Endothelial cell of umbilical vein (primary cell): ENCODE results near the gene KIF26B. TPM values are rescaled to one million over a fixed set of nuclear protein-coding genes. Genes with fewer than 3 reads are reported as not detected.

Experiments used
- BruUV-seq: library from RNA; stranded (reverse); fragments of 400-500 nt; replicated peaks from 2 replicates; lab custom pipeline; 2021; lab: Mats Ljungman, UMichigan
- CTCF ChIA-PET: fragments of 300-600, 350-600 bp; sonication (Branson Sonifier 250); formaldehyde crosslinking; loops from one replicate; lab custom pipeline; 2021; ENCODE audit warnings: antibody characterized with exemption, inconsistent platforms; lab: Charles Lee
- POLR2A ChIA-PET: fragments of 300-600, 350-600 bp; sonication (Branson Sonifier 250); formaldehyde crosslinking; loops from one replicate; lab custom pipeline; 2021; ENCODE audit warnings: antibody characterized with exemption, inconsistent platforms; lab: Charles Lee
- DNase-seq: peaks from one replicate; pipeline ENCODE4 v3.0.0-alpha.2; 2011; ENCODE audit warnings: low read depth, low spot score
- FAIRE-seq: peaks from 2 replicates; lab custom pipeline; 2011; peaks lifted over from hg19 to GRCh38; lab: Jason Lieb, UNC
- H2AFZ ChIP-seq: 2 replicates; pipeline ENCODE4 v1.6.0; 2012; ENCODE audit warnings: low read depth, low read length, control low read depth, inconsistent platforms
- H3K27ac ChIP-seq: 2 replicates; pipeline ENCODE4 v1.5.1; 2011; ENCODE audit warnings: low read depth, mild to moderate bottlenecking, control low read depth, low read length, moderate library complexity; ENCODE audit not compliant: insufficient read depth
- H3K27me3 ChIP-seq, 2 experiments: 2 replicates each; pipeline versions ENCODE4 v1.6.0 to v1.6.1; 2011; ENCODE audit warnings: low read length in 2 of 2, mixed read lengths in 1 of 2; ENCODE audit not compliant: control insufficient read depth in 2 of 2, insufficient read depth in 2 of 2
- H3K36me3 ChIP-seq, 2 experiments: 2 replicates in 1 of 2; 3 replicates in 1 of 2; pipeline ENCODE4 v1.5.1; 2011; ENCODE audit warnings: low read length in 2 of 2, mild to moderate bottlenecking in 1 of 2, moderate library complexity in 1 of 2; ENCODE audit not compliant: control insufficient read depth in 2 of 2, insufficient read depth in 2 of 2; ENCODE audit errors: extremely low read depth in 1 of 2
- H3K4me1 ChIP-seq: 3 replicates; pipeline ENCODE4 v1.5.1; 2011; ENCODE audit warnings: mild to moderate bottlenecking, low read length; ENCODE audit not compliant: control insufficient read depth, insufficient read depth; ENCODE audit errors: extremely low read depth
- H3K4me2 ChIP-seq: 2 replicates; pipeline ENCODE4 v1.6.1; 2011; ENCODE audit warnings: low read length, control low read depth, mixed read lengths; ENCODE audit not compliant: insufficient read depth
- H3K4me3 ChIP-seq, 3 experiments: fragments of 200-600 bp in 1 of 3; sonication (generic), shearing (Covaris generic) in 1 of 3; replicated peaks in 1 of 3; 2 replicates each; pipeline ENCODE4 v1.5.1; 2011 to 2016; ENCODE audit warnings: control low read depth in 3 of 3, low read length in 3 of 3, mild to moderate bottlenecking in 2 of 3, inconsistent platforms in 1 of 3, low read depth in 1 of 3, moderate library complexity in 1 of 3; ENCODE audit not compliant: insufficient read depth in 1 of 3
- H3K79me2 ChIP-seq: 2 replicates; pipeline ENCODE4 v1.6.0; 2012; ENCODE audit warnings: low read length, inconsistent platforms; ENCODE audit not compliant: control insufficient read depth, insufficient read depth
- H3K9ac ChIP-seq: replicated peaks from 2 replicates; pipeline ENCODE3; 2011; ENCODE audit warnings: low read length, control low read depth; ENCODE audit not compliant: insufficient read depth; ENCODE audit errors: extremely low read depth
- H3K9me1 ChIP-seq: replicated peaks from 3 replicates; pipeline ENCODE4 v1.6.0; 2011; ENCODE audit warnings: mild to moderate bottlenecking, low read length; ENCODE audit not compliant: control insufficient read depth, insufficient read depth; ENCODE audit errors: extremely low read depth
- H3K9me3 ChIP-seq: replicated peaks from 2 replicates; pipeline ENCODE4 v1.5.1; 2012; ENCODE audit warnings: low read length, inconsistent platforms; ENCODE audit not compliant: control insufficient read depth, insufficient read depth
- H4K20me1 ChIP-seq: replicated peaks from 2 replicates; pipeline ENCODE3; 2011; ENCODE audit warnings: mild to moderate bottlenecking, low read length; ENCODE audit not compliant: control insufficient read depth, insufficient read depth; ENCODE audit errors: extremely low read depth
- CTCF ChIP-seq, 2 donors: IDR thresholded peaks; 1 replicate in 1 of 2; 2 replicates in 1 of 2; pipeline ENCODE4 v1.5.1; 2011; ENCODE audit warnings: low read length in 2 of 2, mild to moderate bottlenecking in 2 of 2, moderate library complexity in 2 of 2, control low read depth in 1 of 2, inconsistent platforms in 1 of 2, low read depth in 1 of 2; ENCODE audit not compliant: insufficient read depth in 1 of 2; ENCODE audit errors: extremely low read depth in 1 of 2
- EZH2 ChIP-seq: IDR thresholded peaks from 2 replicates; pipeline ENCODE4 v1.6.1; 2012; ENCODE audit warnings: borderline replicate concordance, low read depth, mild to moderate bottlenecking, moderate library complexity, low read length, inconsistent platforms; ENCODE audit not compliant: severe bottlenecking
- FOS ChIP-seq: IDR thresholded peaks from 2 replicates; pipeline ENCODE4 v1.6.1; 2011; ENCODE audit warnings: mild to moderate bottlenecking, low read length, moderate library complexity, borderline replicate concordance; ENCODE audit not compliant: insufficient read depth
- GATA2 ChIP-seq: IDR thresholded peaks from 2 replicates; pipeline ENCODE4 v1.7.0; 2011; ENCODE audit warnings: low read depth, mild to moderate bottlenecking, moderate library complexity, mixed read lengths, low read length; ENCODE audit not compliant: insufficient read length, insufficient read depth
- JUN ChIP-seq: IDR thresholded peaks from 2 replicates; pipeline ENCODE4 v1.6.1; 2011; ENCODE audit warnings: borderline replicate concordance, low read depth; ENCODE audit not compliant: insufficient read length, insufficient read depth
- MAX ChIP-seq: IDR thresholded peaks from 2 replicates; pipeline ENCODE4 v1.6.1; 2011; ENCODE audit not compliant: insufficient read depth, insufficient read length
- MYC ChIP-seq: IDR thresholded peaks from one replicate; pipeline ENCODE4 v1.6.1; 2011; ENCODE audit warnings: mild to moderate bottlenecking, low read depth, low read length
- POLR2A ChIP-seq: IDR thresholded peaks from 2 replicates; pipeline ENCODE4 v1.6.1; 2012; ENCODE audit warnings: low read depth, mild to moderate bottlenecking, control low read depth, low read length
- POLR2AphosphoS5 ChIP-seq: IDR thresholded peaks from 2 replicates; pipeline ENCODE4 v1.6.1; 2012; ENCODE audit warnings: low read depth, mild to moderate bottlenecking, control low read depth, low read length, moderate library complexity; ENCODE audit not compliant: insufficient read depth
- dilution Hi-C: fragments of 300-500 bp; cut with MboI; formaldehyde crosslinking; loops from one replicate; pipeline ENCODE4 v1.15.0; 2019; ENCODE audit warnings: low sequenced_read_pairs; ENCODE audit not compliant: extremely low pct_ligation_motif_present
- intact Hi-C: fragments of 100-400 bp; cut with micrococcal nuclease; formaldehyde crosslinking; loops from one replicate; pipeline ENCODE4 v1.10.0; 2022
- polyA plus RNA-seq, 4 experiments: library from polyadenylated mRNA; depleted of rRNA in 3 of 4; stranded (reverse) in 3 of 4; unstranded in 1 of 4; fragments of >200 nt; gene quantifications; 2 replicates each; pipeline versions ENCODE4 v1.2.1 to v1.2.3, GENCODE V29; 2011 to 2012; ENCODE audit warnings: missing spikeins in 1 of 4
- total RNA-seq: library from RNA; stranded (reverse); gene quantifications from 2 replicates; pipeline ENCODE4 v1.2.3, GENCODE V29; 2021

Gene KIF26B
- total and polyA plus RNA-seq, 2 donors (not counting 3 experiments of a cell fraction or from before 2014, with no cell fraction given): 0.04 to 0.49 TPM

- no peak for FAIRE-seq
- Histone ChIP-seq H3K4me3 (no peak overlapping the region), H3K27me3 (no peaks in the 10 kb centered on the region), H3K9me3 (no peaks in the 10 kb centered on the region), H2AFZ (no peak overlapping the region), H3K4me1 (no peaks in the 10 kb centered on the region), H3K36me3 (no peaks in the 10 kb centered on the region), H3K27ac (no peak overlapping the region), H3K9ac (no peak overlapping the region), H3K4me2 (no peak overlapping the region), H3K9me1 (no peaks in the 10 kb centered on the region), H4K20me1 (no peaks in the 10 kb centered on the region), H3K79me2 (no peaks in the 10 kb centered on the region)
- dilution Hi-C loops (no loop called here), intact Hi-C loops (no loop called here)
- POLR2A ChIA-PET: no interaction called here
- no peak for DNase-seq
- no TSS peak for BruUV-seq
- CTCF ChIA-PET: no interaction called here
- TF ChIP-seq EZH2 (no peak), JUN (no peak), CTCF (IDR thresholded peaks at IDR 0.05; ENCODE audit: extremely low read depth in 1 of 2, insufficient read depth in 1 of 2, low read depth in 1 of 2, low read length in 2 of 2) (no peak), FOS (no peak), MYC (no peak), GATA2 (no peak), POLR2AphosphoS5 (no peak), POLR2A (no peak), MAX (no peak)
These were observed 162.0 kb downstream of the KIF26B start for GRCh38 chr1:245316784-245317183.
